Vagina (tissue), 2 donors: ENCODE measurements around the gene OR4D11. TPM values are rescaled to one million over a fixed set of nuclear protein-coding genes. Genes with fewer than 3 reads are reported as not detected.
A peak's percentile ranks its signal among the peaks of the same experiment; 100 is the strongest.

Experiments used
- DNase-seq, 2 donors: peaks; one replicate each; pipeline ENCODE4 v3.0.0-alpha.2; 2017; ENCODE audit errors: extremely low spot score in 2 of 2
- H3K27ac ChIP-seq: fragments of 200-600 bp; sonication (generic); one replicate; pipeline ENCODE4 v1.5.1; 2019
- H3K27me3 ChIP-seq: fragments of 200-600 bp; sonication (generic); one replicate; pipeline ENCODE4 v1.5.1; 2019
- H3K36me3 ChIP-seq, 2 donors: fragments of 200-600 bp; sonication (generic); one replicate each; pipeline ENCODE4 v1.5.1; 2017 to 2019
- H3K4me1 ChIP-seq: fragments of 200-600 bp; sonication (generic); one replicate; pipeline ENCODE4 v1.5.1; 2019
- H3K4me3 ChIP-seq, 2 donors: fragments of 200-600 bp; sonication (generic); 1 replicate in 1 of 2; 2 replicates in 1 of 2; pipeline ENCODE4 v1.5.1; 2016 to 2019
- H3K9me3 ChIP-seq: fragments of 200-600 bp; sonication (generic); one replicate; pipeline ENCODE4 v1.5.1; 2019
- POLR2A ChIP-seq, 2 donors: fragments of 450-650 bp; IDR thresholded peaks; one replicate each; pipeline ENCODE4 v1.6.1; 2017; ENCODE audit warnings: antibody characterized with exemption in 2 of 2, mild to moderate bottlenecking in 2 of 2, moderate library complexity in 2 of 2
- POLR2AphosphoS5 ChIP-seq, 2 donors: sonication (generic); formaldehyde crosslinking; IDR thresholded peaks; one replicate each; pipeline ENCODE4 v1.9.0; 2017; ENCODE audit warnings: antibody characterized with exemption in 2 of 2, mild to moderate bottlenecking in 2 of 2, low read depth in 1 of 2; ENCODE audit not compliant: insufficient read depth in 1 of 2
- intact Hi-C: fragments of 100-400 bp; cut with DNase I; formaldehyde crosslinking; loops from one replicate; pipeline ENCODE4 v1.15.1; 2023
- total RNA-seq: library from RNA; depleted of rRNA; stranded (reverse); fragments of >200 nt; gene quantifications from one replicate; pipeline ENCODE4 v1.2.3, GENCODE V29; 2016
- TF ChIP-seq, protein P1 (sequence below), 3 experiments: fragments of 450-650 bp in 2 of 3; fragments of 200-600 bp in 1 of 3; sonication (generic) in 1 of 3; IDR thresholded peaks; one replicate each; pipeline ENCODE4 v1.5.1; 2017 to 2019; ENCODE audit warnings: antibody characterized with exemption in 3 of 3, mild to moderate bottlenecking in 2 of 3, moderate library complexity in 2 of 3

The OR4D11 gene
- total RNA-seq, 1 donor from 2014 or later: not detected

DNA sequence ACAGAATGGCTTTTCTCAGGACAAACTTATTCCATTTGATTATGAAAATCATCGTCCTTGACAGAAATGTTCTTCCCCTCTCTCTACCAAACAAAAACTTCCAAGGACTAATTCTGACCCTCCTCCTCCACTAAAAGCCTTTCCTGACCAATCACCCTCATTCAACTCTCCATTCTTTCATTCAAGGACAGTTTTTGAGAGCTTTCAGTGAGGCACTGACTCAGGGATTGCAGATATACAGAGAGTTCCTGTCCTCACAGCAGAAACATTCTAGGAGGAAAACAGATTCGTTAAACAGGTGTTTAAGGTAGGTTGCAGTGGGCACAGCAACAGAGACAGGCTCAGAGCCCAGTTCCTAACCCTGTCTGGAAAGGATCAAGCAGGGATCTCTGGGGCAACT is 49.5 kb downstream of the OR4D11 start:
- DNase-seq: no peak
- Histone ChIP-seq H3K27ac (peak overlapping the region; percentile 22), H3K4me1 (peaks cover 2% of the 10 kb centered on the region), H3K27me3 (no peaks in the 10 kb centered on the region), H3K36me3 (no peaks in the 10 kb centered on the region), H3K4me3 (no peak overlapping the region), H3K9me3 (no peaks in the 10 kb centered on the region)
- intact Hi-C loops: no loop called here
- TF ChIP-seq POLR2AphosphoS5 (IDR thresholded peaks at IDR 0.05; ENCODE audit: insufficient read depth in 1 of 2, low read depth in 1 of 2) (no peak), POLR2A (IDR thresholded peaks at IDR 0.05) (no peak)
- TF ChIP-seq, protein P1, sequence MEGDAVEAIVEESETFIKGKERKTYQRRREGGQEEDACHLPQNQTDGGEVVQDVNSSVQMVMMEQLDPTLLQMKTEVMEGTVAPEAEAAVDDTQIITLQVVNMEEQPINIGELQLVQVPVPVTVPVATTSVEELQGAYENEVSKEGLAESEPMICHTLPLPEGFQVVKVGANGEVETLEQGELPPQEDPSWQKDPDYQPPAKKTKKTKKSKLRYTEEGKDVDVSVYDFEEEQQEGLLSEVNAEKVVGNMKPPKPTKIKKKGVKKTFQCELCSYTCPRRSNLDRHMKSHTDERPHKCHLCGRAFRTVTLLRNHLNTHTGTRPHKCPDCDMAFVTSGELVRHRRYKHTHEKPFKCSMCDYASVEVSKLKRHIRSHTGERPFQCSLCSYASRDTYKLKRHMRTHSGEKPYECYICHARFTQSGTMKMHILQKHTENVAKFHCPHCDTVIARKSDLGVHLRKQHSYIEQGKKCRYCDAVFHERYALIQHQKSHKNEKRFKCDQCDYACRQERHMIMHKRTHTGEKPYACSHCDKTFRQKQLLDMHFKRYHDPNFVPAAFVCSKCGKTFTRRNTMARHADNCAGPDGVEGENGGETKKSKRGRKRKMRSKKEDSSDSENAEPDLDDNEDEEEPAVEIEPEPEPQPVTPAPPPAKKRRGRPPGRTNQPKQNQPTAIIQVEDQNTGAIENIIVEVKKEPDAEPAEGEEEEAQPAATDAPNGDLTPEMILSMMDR (IDR thresholded peaks at IDR 0.05): no peak

DNA sequence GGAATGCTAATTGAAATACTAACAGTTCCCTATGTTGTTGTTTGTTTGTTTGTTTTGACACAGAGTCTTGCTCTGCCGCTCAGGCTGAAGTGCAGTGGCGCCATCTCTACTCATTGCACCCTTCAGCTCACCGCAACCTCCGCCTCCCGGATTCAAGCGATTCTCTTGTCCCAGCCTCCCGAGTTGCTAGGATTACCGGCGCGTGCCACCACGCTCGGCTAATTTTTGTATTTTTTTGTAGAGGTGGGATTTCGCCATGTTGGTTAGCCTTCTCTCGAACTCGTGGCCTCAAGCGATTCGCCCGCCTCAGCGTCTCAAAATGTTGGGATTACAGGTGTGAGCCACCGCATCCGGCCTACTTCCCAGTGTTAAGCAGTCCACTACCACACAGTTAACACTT is 49.9 kb downstream of the OR4D11 start:
- no peak for DNase-seq
- Histone ChIP-seq H3K4me1 (peaks cover 6% of the 10 kb centered on the region), H3K36me3 (no peaks in the 10 kb centered on the region), H3K27ac (no peak overlapping the region), H3K4me3 (no peak overlapping the region), H3K9me3 (no peaks in the 10 kb centered on the region), H3K27me3 (no peaks in the 10 kb centered on the region)
- TF ChIP-seq, protein P1 (IDR thresholded peaks at IDR 0.05): no peak
- no peak for TF ChIP-seq POLR2A (IDR thresholded peaks at IDR 0.05)
- TF ChIP-seq POLR2AphosphoS5 (IDR thresholded peaks at IDR 0.05; ENCODE audit: insufficient read depth in 1 of 2, low read depth in 1 of 2): no peak
- intact Hi-C loops: no loop called here

Other genes starting within 250 kb of the OR4D11 start
- gene OR5AN1, start 144.7 kb upstream of the OR4D11 start, total RNA-seq: not detected
- gene OR5A2, start 77.2 kb upstream of the OR4D11 start, total RNA-seq: not detected
- gene OR5A1, start 67.1 kb upstream of the OR4D11 start, total RNA-seq: not detected
- not detected for gene OR4D6, start 46.6 kb upstream of the OR4D11 start, total RNA-seq
- not detected for gene OR4D10, start 30.3 kb upstream of the OR4D11 start, total RNA-seq
- gene OR4D9, start 8.0 kb downstream of the OR4D11 start, total RNA-seq: not detected
- 40.5 TPM for gene OSBP, start 112.2 kb downstream of the OR4D11 start, total RNA-seq
- gene PATL1, start 165.5 kb downstream of the OR4D11 start, total RNA-seq: 14.5 TPM
- not detected for gene OR10V1, start 210.3 kb downstream of the OR4D11 start, total RNA-seq